Fibroblast of skin of scalp (primary cell): ENCODE results near the gene FGF21.
"Not testable (repeated sequence)": the region's sequence is repeated elsewhere in the genome, so short reads cannot be mapped to it uniquely, and the experiment has no call there.

Experiments used
- DNase-seq: peaks from one replicate; pipeline ENCODE4 v3.0.0-alpha.2; 2013

FGF21 gene

GRCh38 chr19:48787331-48787730 lies 32.0 kb downstream of the FGF21 start:
- DNase-seq: not testable (repeated sequence)

- DNase-seq: no peak
These were observed 37.9 kb downstream of the FGF21 start for GRCh38 chr19:48793271-48793670.

DNA sequence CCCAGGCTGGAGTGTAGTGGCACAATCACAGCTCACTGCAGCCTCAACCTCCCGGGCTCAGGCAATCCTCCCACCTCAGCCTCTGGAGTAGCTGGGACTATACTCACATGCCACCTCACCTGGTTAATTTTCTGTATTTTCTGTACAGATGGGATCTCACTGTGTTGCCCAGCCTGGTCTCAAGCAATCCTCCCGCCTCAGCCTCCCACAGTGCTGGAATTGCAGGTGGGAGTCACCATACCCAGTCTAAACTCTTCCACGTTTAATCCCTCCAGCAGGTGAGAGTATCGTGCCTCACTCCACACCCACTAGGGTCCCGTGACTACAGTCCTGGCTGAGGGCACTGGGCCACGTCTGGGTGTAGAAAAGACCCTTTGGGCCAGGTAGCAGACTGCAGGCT lies 39.0 kb downstream of the FGF21 start:
- DNase-seq: no peak

DNA sequence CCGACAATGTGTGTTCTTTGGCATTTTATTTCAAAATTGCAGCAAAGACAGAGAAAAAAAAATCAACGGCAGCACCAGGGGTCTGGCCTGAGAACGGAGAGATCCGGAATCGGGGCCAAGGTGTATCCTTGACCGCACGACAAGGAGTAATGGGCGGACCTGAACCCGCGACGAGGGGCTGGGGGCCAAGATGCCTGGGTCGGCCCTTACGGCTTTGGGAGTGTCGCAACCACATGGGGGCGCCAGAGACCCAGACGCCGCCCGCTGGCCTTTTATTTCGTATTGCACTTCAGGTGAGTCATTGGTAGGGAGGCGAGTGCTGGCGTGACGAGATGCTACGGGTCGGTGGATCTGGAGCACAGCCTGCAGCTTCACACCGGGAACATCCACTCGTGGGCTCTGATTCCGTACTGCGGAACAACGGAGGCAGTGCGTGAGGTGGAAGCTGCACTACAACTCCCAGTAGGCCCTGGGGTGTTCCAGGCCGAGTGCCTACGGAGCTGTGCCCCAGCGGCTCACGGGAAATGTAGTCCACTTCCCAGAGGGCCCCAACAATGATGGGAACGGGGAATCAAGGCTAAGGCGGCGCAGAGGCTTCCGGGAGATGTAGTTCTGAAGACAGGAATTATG lies 39.8 kb downstream of the FGF21 start:
- DNase-seq: peak; percentile 95

GRCh38 chr19:48795685-48796070 lies 40.4 kb downstream of the FGF21 start:
- no peak for DNase-seq

DNA sequence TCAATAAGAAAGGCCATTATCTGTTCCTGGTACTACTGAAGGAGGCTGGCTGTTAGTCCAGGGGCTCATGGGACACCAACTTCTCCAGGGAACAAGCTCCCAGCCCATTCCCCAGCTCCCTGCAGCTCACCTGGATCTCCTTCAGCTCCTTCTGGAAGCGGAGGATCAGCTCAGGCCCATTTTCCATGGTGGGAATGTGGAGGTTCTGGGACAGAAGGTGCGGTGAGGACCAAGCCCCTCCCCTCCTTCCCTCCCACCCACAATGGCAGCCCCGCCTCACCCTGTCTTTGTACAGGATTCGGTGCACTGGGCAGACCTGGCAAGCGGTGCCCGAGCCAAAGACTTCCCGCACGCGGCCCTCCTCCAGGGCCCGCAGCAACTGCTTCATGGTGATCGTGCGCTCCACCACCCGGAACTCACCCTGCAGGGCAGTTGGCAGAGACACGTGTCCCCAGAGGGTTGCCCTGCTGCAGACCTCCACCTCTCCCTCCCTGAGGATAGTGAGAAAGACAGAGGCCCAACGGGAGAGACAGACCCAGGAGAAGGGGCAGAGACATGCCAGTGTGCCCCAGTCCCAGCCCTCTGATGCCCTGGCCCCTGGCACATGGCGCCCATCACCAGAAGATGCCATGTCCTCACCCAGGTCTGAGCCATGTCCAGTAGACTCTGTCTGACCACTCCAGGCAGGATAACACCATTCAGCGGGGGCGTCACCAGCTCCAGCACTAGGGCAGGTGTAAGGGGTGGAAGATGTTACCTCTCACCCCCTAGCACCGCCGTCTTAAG lies 41.2 kb downstream of the FGF21 start:
- DNase-seq: no peak

DNA sequence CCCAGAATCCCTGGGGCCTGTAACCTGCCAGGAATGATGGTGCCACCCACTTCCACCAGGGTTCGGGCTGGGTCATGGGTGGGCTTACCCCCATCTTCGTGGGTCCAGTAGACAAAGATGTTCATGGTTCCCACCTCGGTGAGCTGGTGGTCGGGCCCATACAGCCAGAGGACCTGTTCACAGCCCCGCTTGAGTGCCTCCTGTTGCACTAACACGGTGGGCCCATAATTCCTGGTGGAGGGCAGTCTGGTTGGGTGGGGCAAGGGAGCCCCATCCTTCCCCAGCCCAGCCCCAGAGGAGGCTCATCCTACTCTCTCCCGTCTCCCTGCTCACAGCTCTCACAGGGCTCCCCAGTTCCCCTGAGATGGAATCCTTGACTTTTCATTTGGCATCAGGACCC lies 41.8 kb downstream of the FGF21 start:
- DNase-seq: no peak

GRCh38 chr19:48798937-48799336 lies 43.6 kb downstream of the FGF21 start:
- DNase-seq: peak; percentile 83

DNA sequence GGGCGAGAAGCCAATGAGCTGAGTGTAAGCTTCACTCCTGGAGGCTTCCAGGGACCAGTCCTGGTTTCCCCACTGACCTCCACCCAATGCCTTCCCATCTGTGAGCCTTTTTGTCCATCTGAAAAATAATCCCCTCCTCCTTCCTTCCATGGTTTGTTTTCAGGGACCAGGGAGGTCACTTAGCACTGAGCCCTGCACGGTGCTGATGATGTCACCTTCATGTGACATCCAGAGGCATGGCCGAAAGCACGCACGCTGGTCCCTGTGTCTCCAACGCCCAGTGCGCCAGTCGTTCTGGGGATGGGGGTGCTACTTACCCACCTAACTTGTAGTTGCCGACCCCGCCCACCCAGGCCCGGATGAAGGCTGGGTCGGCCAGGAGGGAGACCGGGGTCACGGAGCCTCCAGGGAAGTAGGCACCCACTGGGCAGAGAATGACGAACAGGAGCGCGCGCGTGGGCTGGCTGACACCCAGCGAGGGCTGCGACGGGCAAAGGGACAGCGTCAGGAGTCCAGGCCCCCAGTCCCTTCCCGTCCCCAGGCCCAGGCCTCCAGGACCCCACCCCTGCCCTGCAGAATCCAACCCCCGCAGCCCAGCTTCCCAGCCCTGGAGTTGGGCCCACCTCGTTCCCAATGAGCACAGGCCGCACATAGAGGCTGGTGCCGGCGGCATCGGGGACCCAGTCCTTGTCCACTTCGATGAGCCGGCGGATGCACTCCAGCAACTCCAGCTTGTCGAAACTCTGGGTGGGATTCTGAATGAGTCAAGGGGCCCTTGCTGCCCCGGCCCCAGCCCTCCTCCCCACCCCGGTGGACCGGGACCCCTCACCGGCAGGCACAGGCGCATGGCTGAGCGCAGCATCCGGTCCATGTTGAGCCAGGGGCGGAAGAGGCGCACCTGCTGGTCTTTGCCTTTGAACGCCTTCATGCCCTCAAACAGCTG lies 44.3 kb downstream of the FGF21 start:
- no peak for DNase-seq

DNA sequence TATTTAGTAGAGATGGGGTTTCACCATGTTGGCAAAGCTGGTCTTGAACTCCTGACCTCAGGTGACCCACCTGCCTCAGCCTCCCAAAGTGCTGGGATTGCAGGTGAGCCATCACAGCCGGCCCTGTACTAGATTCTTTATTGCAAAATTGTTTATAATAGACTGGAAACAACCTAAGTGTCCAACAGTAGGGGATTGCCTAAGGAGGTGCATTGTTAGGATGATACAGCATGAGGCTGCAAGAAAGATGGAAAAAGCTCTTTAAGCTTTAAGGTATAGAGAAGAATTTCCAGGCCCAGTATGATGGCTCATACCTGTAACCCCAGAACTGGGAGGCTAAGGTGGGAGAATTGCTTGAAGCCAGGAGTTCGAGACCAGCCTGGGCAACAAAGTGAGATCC lies 47.3 kb downstream of the FGF21 start:
- no peak for DNase-seq

DNA sequence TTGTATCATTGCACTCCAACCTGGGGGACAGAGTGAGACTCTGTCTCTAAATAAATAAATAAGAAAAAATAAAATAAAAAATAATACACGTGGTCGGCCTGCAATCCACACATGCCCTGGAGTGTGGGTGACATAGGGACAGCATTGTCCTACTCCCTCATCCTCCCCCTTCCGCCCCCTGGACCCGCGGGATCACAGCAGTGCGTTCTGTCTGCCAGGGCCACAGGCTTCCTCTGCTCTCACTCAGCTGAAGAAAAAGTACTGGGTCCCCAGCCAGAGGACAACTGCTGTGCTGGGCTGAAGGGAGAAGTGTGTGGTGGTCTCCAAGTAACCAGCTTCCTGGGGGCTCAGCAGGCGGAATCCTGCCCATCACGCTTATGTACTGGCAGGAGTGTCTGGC lies 49.2 kb downstream of the FGF21 start:
- DNase-seq: no peak

- DNase-seq: no peak
These were observed 50.1 kb downstream of the FGF21 start for GRCh38 chr19:48805452-48805851.

- no peak for DNase-seq
These were observed 51.1 kb downstream of the FGF21 start for GRCh38 chr19:48806518-48806817.

GRCh38 chr19:48806818-48807589 lies 51.7 kb downstream of the FGF21 start:
- peak; percentile 54 for DNase-seq

DNA sequence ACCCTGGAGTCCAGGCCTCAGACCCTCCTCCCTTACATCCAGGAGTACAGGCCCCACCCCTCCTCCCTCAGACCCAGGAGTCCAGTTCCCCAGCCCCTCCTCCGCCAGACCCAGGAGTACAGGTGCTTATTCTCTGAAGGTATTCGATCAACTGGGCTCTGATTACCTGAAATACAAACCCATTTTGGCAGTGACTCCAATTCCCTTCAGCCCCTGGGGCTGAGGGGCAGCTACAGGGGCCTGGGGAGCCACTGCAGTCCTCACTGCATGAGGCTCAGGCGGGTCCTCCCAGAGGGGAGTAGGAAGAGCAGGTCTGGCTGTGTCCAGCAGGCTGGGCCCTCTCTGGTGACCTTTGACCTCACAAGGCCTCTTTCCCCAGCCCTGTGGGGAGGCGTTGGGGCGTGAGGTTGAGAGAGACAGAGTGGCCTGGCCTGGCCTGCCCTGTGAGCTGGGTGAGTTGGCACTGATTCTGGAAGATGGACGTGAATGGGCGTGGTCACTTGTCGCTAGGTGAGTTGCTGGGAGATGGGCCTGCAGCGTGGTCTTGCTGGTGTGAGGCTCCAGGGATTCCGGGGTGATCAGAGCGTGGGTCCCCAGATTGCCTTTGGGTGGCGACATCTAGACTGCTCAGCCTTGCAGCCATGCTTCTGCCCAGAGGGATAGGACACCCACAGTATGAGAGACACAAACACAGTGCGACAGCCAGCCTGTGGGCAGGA lies 52.4 kb downstream of the FGF21 start:
- DNase-seq: no peak
